ENCODE data around the gene PLAGL2. TPM values are rescaled to one million over a fixed set of nuclear protein-coding genes. Genes with fewer than 3 reads are reported as not detected.

Gene PLAGL2
- total RNA-seq, 1 donor from 2014 or later = 6.7 TPM

DNA sequence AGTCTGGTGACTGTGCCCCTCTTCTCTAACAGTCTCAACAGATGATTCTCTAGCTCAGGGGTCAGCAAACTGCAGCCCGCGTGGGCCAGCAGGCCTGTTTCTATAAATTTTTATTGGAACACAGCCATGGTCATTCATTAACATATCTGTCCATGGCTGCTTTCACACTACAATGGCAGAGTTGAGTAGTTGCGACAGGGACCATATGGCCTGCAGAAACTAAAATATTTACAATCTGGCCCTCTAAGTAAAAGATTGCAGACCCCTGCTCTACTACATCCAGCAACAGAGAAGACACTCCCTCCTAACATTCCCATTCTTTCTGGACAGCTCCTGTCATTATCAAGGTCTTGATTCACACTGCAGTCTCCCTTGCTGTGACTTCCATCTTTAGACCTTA, 45.2 kb downstream of the PLAGL2 start:
- no peaks in the 10 kb centered on the region for H3K9me3 ChIP-seq

DNA sequence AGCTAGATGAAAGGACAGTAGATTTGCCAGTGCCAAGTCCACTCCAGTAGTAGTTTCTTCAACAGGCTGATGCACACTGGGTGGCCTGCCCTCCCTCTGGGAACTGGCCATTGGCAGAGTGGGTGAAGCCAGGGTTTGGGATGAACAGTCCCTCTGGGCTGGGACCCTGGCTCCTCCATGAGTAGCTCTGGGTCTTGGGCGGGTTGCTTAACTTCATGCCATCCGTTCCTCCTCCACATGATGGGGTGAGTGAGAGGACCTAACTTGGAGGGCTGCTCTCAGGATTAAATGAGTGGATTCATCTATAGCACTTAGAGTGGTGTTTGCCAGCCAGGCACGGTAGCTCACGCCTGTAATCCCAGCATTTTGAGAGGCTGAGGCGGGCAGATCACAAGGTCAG, 47.2 kb downstream of the PLAGL2 start:
- no peak overlapping the region for H3K27ac ChIP-seq
- no peaks in the 10 kb centered on the region for H3K4me1 ChIP-seq
- TF ChIP-seq, protein P1, sequence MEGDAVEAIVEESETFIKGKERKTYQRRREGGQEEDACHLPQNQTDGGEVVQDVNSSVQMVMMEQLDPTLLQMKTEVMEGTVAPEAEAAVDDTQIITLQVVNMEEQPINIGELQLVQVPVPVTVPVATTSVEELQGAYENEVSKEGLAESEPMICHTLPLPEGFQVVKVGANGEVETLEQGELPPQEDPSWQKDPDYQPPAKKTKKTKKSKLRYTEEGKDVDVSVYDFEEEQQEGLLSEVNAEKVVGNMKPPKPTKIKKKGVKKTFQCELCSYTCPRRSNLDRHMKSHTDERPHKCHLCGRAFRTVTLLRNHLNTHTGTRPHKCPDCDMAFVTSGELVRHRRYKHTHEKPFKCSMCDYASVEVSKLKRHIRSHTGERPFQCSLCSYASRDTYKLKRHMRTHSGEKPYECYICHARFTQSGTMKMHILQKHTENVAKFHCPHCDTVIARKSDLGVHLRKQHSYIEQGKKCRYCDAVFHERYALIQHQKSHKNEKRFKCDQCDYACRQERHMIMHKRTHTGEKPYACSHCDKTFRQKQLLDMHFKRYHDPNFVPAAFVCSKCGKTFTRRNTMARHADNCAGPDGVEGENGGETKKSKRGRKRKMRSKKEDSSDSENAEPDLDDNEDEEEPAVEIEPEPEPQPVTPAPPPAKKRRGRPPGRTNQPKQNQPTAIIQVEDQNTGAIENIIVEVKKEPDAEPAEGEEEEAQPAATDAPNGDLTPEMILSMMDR (IDR thresholded peaks at IDR 0.05) = no peak
- H3K9me3 ChIP-seq = no peaks in the 10 kb centered on the region
- DNase-seq (ENCODE audit: low spot score in 2 of 2) = no peak
- H3K4me3 ChIP-seq = no peak overlapping the region
- no peaks in the 10 kb centered on the region for H3K27me3 ChIP-seq
- intact Hi-C loops (cut with DNase I) = no loop called here
- peaks cover 77 to 80% of the 10 kb centered on the region in 2 donors for H3K36me3 ChIP-seq

More for the DNA sequence above, 45.2 kb downstream of the PLAGL2 start:
- Histone ChIP-seq H3K36me3 (peaks cover 82 to 91% of the 10 kb centered on the region in 2 donors), H3K27ac (no peak overlapping the region), H3K27me3 (no peaks in the 10 kb centered on the region), H3K4me3 (no peak overlapping the region), H3K4me1 (no peaks in the 10 kb centered on the region)
- intact Hi-C loops (cut with DNase I) = no loop called here
- DNase-seq (ENCODE audit: low spot score in 2 of 2) = no peak
- TF ChIP-seq, protein P1 (IDR thresholded peaks at IDR 0.05) = no peak

DNA sequence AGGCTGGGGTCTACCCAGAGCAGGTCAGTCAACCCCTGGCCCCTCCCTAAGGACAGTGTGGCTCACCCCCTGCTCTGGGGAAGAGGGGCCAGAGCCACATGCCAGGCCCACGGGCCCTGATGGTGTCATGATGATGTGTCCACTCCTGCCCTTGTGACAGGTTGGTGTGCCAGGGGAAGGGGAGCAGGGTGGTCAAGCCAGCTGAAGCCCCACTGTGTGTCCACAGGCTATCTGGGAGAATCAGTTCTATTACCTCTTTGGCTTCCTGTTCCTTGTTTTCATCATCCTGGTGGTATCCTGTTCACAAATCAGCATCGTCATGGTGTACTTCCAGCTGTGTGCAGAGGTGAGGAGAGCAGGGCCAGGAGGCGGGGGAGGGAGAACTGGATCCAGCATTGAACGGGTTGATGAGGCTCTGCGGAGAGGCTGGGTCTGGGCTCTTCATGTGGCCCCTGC, 47.7 kb downstream of the PLAGL2 start:
- H3K9me3 ChIP-seq = no peaks in the 10 kb centered on the region
- peak in 1 of 2 donors; percentile 30 for DNase-seq (ENCODE audit: low spot score in 2 of 2)
- H3K27me3 ChIP-seq = no peaks in the 10 kb centered on the region
- peaks cover 74 to 75% of the 10 kb centered on the region in 2 donors for H3K36me3 ChIP-seq
- H3K27ac ChIP-seq = no peak overlapping the region
- TF ChIP-seq, protein P1 (IDR thresholded peaks at IDR 0.05) = no peak
- no peak overlapping the region for H3K4me3 ChIP-seq
- no peaks in the 10 kb centered on the region for H3K4me1 ChIP-seq
- intact Hi-C loops (cut with DNase I) = no loop called here

DNA sequence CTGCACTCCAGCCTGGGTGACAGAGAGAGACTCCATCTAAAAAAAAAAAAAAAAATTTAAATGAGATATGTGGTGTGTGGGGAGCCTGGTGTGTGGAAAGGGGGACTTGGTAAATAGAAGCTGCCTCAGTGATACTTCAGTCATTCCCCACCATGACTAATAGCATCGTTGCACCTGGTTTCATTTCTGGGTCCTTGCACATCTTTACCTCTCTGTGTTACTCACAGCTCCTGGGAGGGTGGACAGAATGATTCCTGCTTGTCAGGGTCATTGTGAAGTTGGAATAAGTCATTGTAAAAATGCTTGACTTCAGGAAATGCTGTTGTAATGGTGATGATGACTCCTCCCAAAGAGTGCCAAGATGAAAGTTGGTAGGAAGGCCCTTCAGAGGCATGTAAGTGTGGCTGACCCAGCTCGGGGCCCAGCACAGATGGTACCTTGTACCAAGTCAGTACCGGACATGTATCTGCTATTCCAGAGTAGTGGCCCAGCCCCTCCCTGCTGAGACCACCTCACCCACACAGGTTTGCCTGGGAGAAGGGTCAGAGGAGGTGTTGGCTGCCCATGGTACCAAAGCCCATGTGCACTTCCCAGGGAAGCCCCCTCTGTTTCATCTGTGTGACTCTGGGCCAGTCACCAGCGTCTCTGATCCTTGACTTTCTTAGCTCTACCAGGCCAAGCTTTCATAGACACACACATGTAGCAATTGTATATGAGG, 48.4 kb downstream of the PLAGL2 start:
- Histone ChIP-seq H3K4me3 (no peak overlapping the region), H3K9me3 (no peaks in the 10 kb centered on the region), H3K27me3 (no peaks in the 10 kb centered on the region), H3K4me1 (no peaks in the 10 kb centered on the region), H3K36me3 (peaks cover 69 to 73% of the 10 kb centered on the region in 2 donors), H3K27ac (no peak overlapping the region)
- DNase-seq (ENCODE audit: low spot score in 2 of 2) = no peak
- intact Hi-C loops (cut with DNase I) = no loop called here
- TF ChIP-seq, protein P1 (IDR thresholded peaks at IDR 0.05) = no peak

DNA sequence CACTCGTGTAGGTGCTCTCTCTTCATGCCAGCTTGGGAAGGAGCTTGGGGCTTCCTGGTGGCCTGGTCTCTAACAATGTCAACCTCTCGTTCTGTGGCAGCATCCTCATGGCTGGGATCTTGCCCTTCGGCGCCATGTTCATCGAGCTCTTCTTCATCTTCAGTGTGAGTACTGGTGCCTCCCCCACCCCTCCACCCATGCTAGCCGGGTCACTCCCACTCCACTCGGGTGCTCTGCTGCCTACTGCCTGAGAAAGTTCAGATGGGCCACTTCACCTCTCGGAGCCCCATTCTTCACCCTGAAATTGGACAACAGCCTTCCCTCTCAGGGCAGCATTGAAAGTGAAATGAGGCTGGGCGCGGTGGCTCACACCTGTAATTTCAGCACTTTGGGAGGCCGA, 49.2 kb downstream of the PLAGL2 start:
- intact Hi-C loops (cut with DNase I) = no loop called here
- peaks cover 70 to 73% of the 10 kb centered on the region in 2 donors for H3K36me3 ChIP-seq
- H3K9me3 ChIP-seq = no peaks in the 10 kb centered on the region
- H3K4me1 ChIP-seq = no peaks in the 10 kb centered on the region
- no peak overlapping the region for H3K27ac ChIP-seq
- TF ChIP-seq, protein P1 (IDR thresholded peaks at IDR 0.05) = no peak
- no peak for DNase-seq (ENCODE audit: low spot score in 2 of 2)
- H3K27me3 ChIP-seq = no peaks in the 10 kb centered on the region
- H3K4me3 ChIP-seq = no peak overlapping the region

All from ascending aorta (tissue), 2 donors.